Measurements from ENCODE around the gene MYL5.

GRCh38 chr4:680091-680490 is 5.7 kb downstream of the MYL5 start:
- TF ChIP-seq EZH2 (IDR thresholded peaks at IDR 0.05; ENCODE audit: insufficient read depth, poor library complexity, severe bottlenecking) (no peak), EZH2phosphoT487 (IDR thresholded peaks at IDR 0.05; ENCODE audit: insufficient read depth, low read depth) (no peak)
